Medulla oblongata (tissue), 1 donor: ENCODE data around the gene DGLUCY.
A peak's percentile ranks its signal among the peaks of the same experiment; 100 is the strongest.
"Not testable (repeated sequence)": the region's sequence is repeated elsewhere in the genome, so short reads cannot be mapped to it uniquely, and the experiment has no call there.

Experiments used
- DNase-seq: peaks from one replicate; pipeline ENCODE4 v3.0.0-alpha.2; 2015; ENCODE audit errors: extremely low spot score

Gene DGLUCY

DNA sequence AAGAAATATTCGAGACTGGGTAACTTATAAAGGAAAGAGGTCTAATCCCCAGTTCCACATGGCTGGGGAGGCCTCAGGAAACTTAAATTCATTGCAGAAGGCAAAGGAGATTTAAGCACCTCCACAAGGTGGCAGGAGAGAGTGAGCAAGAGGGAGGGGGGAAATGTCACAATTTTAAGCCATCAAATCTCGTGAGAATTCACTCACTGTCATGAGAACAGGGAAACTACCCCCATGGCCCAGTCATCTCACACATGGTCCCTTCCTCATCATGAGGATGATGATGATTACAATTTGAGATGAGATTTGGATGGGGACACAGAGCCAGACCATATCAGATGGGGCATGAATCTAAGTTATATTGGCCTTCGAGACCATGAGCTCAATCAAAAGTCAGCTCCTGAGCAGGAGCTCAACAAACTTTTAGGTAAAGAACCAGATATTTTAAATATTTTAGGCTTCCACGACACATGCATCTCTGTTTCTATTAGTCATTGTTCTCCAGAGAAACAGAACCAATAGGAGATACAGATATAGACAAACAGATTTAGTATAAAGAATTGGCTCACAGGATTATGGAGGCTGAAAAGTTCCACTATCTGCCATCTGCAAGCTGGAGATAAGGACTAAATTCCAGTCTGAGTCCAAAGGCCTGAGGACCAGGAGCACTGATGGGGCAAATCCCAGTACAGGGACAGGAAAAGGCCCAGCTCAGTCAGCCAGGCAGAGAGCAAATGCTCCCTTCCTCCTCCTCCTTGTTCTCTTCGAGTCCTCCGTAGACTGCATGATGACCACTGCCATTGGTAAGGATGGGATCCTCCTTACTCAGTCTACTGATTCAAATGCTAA lies 24.9 kb downstream of the DGLUCY start:
- DNase-seq, result no peak

GRCh38 chr14:91139776-91140175 lies 25.9 kb downstream of the DGLUCY start:
- no peak for DNase-seq

DNA sequence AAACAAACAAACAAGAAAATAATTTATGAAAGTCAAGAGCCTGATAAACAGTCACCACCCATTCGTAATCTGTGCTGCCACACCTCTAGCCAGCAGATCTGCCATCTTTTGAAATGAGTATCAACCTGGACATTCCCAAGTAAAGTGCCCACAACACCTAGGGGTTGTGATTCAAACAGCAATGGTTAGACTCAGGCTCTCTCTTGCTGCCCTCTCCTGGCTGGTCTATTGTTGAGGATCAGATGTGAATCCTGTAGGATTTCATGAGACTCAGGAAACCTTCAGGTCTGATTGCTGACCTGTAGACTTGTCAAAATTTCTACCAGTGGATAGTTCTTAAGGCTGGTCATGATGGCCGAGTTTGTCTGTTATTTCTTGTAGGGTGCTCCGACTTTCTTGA lies 26.8 kb downstream of the DGLUCY start:
- peak; percentile 75 for DNase-seq

DNA sequence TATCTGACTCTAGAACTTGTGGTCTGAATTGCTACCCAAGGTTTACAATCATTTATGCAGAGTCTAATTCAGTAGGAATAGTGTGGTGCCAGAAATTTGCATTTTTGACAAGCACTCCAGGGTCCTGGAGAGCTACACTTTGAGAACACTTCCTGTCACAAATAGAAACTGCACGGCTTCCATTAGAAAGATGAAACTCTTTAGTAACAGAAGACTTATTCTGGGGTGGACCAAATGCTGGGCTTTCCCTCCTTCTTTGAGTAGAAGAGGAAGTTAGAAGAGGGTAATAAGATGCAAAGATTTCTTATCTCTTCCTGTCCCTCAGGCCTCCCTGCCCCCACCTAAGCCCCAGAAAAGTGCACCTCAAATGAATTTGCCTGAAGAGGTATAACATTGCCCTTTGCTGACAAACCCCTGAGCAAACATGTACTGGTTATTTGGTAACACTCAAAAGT lies 28.4 kb downstream of the DGLUCY start:
- no peak for DNase-seq

GRCh38 chr14:91143862-91144261 lies 30.0 kb downstream of the DGLUCY start:
- no peak for DNase-seq

DNA sequence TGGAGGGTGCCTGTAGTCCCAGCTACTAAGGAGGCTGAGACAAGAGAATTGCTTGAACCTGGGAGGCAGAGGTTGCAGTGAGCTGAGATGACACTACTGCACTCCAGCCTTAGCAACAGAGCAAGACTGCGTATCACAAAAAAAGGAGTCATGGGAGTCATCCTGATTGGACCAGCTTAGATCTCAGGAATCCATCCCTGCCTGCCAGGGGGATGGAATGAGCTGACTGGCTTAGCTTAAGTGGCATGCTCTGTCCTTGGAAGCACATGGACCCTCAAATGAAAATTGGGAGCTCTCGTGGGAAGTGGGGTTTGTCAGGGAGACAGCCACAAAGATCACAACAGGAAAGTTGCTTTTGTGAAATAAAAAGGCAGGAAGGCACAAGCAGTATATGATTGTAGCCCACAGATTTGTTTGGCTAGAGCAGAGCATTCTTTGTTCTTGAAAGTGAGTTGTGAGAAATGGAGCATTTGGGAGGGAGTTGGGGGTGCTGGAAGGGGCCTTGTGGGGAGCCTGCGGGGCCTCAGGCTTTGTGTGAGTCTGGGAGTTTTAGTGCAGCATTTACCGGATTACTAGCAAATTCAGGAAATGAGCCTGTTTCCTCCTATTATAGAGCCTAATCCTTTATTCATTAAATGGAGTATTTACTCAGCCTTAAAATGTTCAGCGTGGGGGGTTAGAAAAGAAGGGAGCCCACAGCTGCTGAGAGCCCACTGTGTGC lies 30.7 kb downstream of the DGLUCY start:
- DNase-seq, result no peak

DNA sequence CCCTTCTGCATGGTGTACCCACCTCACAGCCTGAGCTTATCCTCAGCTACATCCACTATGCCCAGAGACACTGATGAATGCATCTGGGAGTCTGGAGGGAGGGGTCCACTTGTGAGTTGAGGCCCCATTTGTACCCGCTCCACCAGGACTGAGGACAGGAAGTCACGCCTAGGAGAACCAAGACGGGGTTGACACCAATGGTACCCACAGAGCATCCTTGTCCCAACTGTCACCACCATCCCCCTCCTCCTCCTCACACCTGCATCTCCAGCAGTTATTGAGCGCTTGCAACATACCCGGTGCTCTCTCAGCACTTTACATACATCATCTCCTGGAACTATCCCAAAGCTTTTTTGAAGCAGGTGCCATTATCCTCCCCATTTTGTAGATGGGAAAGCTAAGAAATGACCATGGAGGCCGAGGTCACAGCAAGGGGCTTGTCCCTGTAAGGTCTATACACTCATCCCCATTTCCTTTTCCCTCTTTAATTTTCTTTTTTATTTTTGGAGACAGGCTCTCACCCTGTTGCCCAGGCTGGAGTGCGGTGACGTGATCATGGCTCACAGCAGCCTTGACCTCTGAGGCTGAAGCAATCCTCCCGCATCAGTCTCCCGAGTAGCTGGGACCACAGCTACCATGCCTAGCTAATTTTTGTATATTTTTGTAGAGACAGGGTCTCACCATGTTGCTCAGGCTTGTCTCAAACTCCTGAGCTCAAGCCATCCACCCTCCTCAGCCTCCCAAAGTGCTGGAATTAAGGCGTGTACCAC lies 31.7 kb downstream of the DGLUCY start:
- no peak for DNase-seq

DNA sequence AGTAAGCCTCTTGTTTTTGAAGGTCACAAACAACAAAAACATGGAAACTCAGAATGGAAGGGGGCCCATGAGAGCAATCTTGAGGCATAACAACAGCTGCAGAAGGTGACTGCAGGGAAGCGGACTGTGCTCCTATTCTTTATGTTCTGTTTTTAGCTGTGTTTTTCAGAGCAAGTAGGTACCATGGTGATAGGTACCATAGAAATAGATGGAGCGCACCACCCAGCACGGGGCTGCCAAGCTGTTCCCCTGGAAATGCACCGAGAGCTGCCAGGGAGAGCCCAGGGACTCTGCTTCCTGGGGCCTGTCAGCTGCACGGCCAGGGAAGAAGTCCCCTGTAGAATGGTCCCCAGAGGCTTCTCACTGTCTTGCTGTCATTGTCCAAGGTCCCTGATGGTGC lies 32.8 kb downstream of the DGLUCY start:
- DNase-seq, result peak; percentile 62

DNA sequence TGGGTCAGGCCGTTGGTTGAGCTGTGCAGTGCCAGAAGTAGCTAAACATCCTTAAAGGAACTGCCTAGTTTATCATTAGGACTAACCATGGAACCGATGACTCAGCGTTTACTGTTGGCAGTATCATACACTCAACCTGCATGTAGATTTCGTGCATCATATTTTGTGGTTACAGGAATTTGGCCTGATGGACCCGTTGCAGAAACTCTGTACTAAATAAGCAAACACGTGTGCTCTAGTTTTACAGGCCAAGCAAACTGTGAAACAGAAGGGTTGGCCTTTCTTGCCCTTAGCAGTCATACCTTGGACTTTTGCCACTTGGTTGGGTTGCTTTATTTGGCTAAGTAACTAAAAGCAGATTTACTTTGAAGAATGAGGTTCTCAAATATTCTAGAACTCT lies 35.6 kb downstream of the DGLUCY start:
- peak; percentile 72 for DNase-seq

DNA sequence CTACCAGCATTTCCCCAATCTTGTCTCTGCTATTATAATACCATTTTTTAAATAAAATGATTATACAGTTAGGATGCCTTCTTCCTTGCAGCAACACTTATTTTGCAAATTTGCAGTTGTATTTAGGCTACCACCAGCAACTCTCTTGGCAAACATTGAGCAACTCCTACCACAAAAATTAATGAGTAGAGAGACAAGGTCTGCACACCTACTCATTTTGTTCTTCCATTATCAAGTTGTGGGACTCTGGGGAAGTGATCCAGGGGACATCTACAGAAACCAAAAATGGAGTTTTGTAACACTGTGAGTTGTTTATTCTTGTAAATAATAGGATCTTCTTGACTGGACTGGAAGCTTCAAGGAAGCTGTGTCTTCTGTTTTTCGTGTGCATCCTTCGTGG lies 38.6 kb downstream of the DGLUCY start:
- no peak for DNase-seq

- DNase-seq, result no peak
Measured at GRCh38 chr14:91153360-91153759, 39.5 kb downstream of the DGLUCY start.

- DNase-seq, result no peak
Measured at GRCh38 chr14:91154851-91155625, 41.2 kb downstream of the DGLUCY start.

GRCh38 chr14:91155626-91156089 lies 41.8 kb downstream of the DGLUCY start:
- DNase-seq, result no peak

GRCh38 chr14:91156142-91156666 lies 42.3 kb downstream of the DGLUCY start:
- not testable (repeated sequence) for DNase-seq

GRCh38 chr14:91156877-91157276 lies 43.0 kb downstream of the DGLUCY start:
- not testable (repeated sequence) for DNase-seq

GRCh38 chr14:91158091-91158790 lies 44.4 kb downstream of the DGLUCY start:
- DNase-seq, result no peak

DNA sequence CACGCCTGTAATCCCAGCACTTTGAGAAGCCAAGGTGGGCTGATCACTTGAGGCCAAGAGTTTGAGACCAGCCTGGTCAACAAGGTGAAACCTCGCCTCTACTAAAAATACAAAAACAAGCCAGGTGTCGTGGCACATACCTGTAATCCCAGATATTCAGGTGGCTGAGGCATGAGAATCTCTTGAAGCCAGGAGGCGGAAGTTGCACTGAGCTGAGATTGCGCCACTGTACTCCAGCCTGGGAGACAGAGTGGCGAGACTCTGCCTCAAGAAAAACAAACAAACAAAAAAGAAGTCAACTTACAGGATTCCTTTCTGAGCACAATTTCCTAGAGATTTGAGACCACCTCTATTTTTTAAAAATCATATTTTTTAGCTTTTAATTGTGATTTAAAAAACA lies 45.3 kb downstream of the DGLUCY start:
- no peak for DNase-seq

GRCh38 chr14:91159906-91160305 lies 46.0 kb downstream of the DGLUCY start:
- DNase-seq, result no peak

DNA sequence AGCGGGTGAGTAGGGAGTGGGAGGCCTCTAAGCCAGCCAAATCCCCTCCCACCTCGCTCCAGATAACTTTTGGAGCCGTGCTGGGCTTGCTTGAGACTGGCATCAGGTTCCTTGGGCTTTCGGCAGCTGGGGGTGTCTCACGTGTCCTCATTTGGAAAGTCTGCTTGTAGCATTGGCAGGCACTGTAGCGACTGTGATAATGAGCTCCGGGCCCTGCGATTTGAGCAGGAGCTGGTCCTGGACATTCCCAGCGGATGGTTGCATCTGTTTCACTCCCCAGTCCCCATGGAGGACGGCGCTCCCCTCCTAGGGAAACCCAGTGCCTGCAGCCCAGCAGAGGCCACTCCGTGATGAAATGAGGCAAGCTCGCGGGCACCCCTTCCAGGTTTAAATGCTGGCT lies 49.4 kb downstream of the DGLUCY start:
- no peak for DNase-seq

DNA sequence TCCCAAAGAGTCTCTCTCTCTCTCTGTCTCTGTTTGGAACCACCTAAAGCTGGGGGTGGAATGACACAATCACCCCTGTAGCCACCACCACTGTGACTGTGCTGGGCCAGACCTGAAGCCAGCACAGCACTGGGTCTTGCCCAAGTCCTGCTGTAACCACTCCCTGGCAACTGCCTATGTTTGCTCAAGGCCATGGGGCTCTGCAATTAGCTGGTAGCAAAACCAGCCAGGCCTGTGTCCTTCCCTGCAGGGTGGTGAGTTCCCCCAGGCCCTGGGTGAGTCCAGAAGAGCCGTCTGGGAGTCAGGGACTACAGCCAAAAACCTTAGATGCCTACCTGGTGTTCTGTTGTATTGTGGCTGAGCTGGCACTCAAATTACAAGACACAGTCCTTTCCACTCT lies 50.8 kb downstream of the DGLUCY start:
- no peak for DNase-seq

- no peak for DNase-seq
Measured at GRCh38 chr14:91167380-91167770, 53.5 kb downstream of the DGLUCY start.
